Measurements from ENCODE around the gene CORO6.

The CORO6 gene

GRCh38 chr17:29612094-29612403 is 10.7 kb downstream of the CORO6 start:
- H3K27me3 Mint-ChIP-seq: peaks cover 8% of the 10 kb centered on the region
- no peak overlapping the region for H3K4me3 Mint-ChIP-seq
- peaks cover 35% of the 10 kb centered on the region for H3K4me1 Mint-ChIP-seq
- H3K27ac Mint-ChIP-seq: no peak overlapping the region
- no peak for ATAC-seq
- no peaks in the 10 kb centered on the region for H3K36me3 Mint-ChIP-seq
- H3K9me3 Mint-ChIP-seq: no peaks in the 10 kb centered on the region

DNA sequence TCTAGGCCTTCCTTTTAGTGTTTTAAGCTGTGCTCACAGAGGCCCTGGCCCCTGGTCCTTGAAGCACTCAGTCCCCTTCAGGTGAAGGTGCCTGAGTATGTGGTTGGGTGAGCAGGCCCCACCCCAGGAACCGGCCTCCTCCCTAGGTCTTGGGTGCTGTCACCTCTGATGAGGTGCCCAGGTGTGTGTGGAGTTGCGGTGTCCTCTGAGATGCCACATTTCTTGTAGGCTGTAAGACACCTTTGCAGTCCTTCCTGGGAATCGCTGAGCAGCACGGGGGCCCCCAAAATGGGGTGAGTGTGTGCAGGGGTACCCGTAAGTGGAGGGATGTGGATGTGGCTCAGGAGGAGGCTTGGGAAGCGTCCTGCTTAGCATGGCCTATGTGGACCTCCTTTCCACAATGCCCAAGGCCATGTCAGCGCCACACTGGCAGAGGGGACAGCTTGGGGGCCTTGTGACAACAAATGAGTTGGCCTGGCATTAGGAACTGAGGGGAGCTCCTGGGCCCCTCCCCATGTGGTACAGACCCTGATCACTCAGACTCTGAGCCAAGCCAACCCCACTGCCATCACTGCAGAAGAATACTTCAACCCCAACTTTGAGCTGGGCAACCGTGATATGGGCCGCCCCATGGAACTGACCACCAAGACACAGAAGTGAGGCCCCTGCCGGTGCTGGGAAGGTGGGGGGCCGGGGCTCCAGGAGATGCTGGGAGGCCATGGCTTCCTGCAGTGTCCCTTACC is 11.2 kb downstream of the CORO6 start:
- Mint-ChIP-seq H3K9me3 (no peaks in the 10 kb centered on the region), H3K4me1 (peaks cover 30% of the 10 kb centered on the region), H3K27ac (no peak overlapping the region), H3K36me3 (no peaks in the 10 kb centered on the region), H3K27me3 (peaks cover 2% of the 10 kb centered on the region), H3K4me3 (no peak overlapping the region)
- no peak for ATAC-seq

DNA sequence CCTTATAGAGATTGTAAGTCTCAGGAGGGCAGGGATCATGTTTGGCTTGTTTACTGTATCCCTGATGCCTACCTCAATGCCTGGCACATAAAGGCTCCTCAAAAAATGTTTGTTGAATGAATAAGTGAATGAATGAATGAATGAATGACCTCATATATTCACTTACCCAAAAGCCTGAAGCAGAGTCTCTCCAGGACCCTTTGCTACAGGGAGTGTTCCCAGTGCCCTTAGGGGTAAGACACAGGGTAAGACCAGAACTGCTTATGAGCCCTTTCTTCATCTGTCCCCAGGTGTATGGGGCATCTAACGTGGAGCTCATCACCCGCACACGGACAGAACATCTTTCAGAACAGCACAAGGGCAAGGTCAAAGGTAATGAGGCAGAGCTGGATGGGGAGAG is 12.3 kb downstream of the CORO6 start:
- H3K27ac Mint-ChIP-seq: no peak overlapping the region
- no peak for ATAC-seq
- no peak overlapping the region for H3K4me3 Mint-ChIP-seq

DNA sequence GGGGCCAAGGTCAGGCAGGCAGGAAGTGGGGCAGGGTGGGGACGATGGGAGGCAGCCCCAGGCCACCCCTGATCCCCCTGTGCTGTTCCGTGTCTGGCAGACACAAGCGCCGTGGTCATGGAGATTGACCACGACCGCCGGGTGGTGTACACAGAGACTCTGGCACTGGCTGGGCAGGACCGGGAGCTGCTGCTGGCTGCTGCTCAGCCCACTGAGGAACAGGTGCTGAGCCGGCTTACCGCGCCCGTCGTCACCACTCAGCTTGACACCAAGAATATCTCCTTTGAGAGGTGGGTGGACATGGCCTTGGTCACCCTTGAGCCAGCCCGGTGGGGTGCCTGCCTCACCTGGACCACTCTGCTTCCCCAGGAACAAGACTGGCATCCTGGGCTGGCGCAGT is 13.7 kb downstream of the CORO6 start:
- Mint-ChIP-seq H3K27me3 (no peaks in the 10 kb centered on the region), H3K36me3 (no peaks in the 10 kb centered on the region), H3K4me1 (peaks cover 5% of the 10 kb centered on the region), H3K27ac (no peak overlapping the region), H3K4me3 (no peak overlapping the region), H3K9me3 (no peaks in the 10 kb centered on the region)
- ATAC-seq: no peak

More for the DNA sequence above, 12.3 kb downstream of the CORO6 start:
- no peaks in the 10 kb centered on the region for H3K27me3 Mint-ChIP-seq
- no peaks in the 10 kb centered on the region for H3K36me3 Mint-ChIP-seq
- peaks cover 19% of the 10 kb centered on the region for H3K4me1 Mint-ChIP-seq
- no peaks in the 10 kb centered on the region for H3K9me3 Mint-ChIP-seq

DNA sequence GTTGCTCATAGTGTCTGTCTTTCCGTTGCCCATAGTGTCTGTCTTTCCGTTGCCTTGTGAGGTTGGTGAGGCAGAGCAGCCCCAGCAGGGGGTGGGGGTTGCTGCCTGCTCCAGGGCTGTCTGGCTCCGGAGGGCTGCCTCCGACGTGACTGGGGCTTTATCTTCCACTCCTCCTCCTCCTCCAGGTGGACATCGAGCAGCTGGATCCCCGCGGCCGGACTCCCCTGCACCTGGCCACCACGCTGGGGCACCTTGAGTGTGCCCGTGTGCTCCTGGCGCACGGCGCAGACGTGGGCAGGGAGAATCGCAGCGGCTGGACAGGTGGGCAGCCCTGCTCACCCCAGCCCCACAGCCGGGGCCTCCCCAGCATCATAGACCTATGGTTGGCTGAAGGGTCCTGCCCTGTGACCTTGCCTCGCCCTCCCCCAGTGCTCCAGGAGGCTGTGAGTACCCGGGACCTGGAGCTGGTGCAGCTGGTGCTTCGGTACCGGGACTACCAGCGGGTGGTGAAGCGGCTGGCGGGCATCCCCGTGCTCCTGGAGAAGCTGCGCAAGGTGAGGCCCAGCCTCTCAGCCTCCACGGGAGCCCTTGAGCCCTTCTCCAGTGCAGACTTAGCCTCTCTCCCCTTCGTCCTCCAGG is 15.0 kb downstream of the CORO6 start:
- Mint-ChIP-seq H3K9me3 (no peaks in the 10 kb centered on the region), H3K27me3 (no peaks in the 10 kb centered on the region), H3K4me1 (no peaks in the 10 kb centered on the region), H3K4me3 (no peak overlapping the region), H3K36me3 (no peaks in the 10 kb centered on the region), H3K27ac (no peak overlapping the region)
- no peak for ATAC-seq

DNA sequence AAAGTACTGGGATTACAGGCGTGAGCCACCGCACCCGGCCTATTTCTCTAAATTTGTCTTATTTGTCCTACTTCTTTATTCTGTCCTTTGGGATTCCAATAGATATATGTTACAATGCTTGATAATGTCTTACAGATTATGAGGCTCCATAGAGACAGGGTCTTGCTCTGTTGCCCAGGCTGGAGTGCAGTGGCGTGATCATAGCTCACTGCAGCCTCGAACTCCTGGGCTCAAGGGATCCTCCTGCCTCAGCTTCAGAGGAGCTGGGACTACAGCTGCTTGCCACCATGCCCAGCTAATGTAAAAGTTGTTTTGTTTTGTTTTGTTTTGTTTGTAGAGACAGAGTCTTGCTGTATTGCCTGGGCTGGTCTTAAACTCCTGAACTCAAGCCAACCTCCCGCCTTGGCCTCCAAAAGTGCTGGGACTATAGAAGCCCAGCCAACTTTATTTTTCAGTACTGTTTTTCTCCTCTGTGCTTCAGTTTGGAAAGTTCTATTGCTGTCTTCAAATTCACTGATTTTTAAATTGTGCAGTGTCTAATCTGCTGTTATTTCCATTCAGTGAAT is 19.5 kb downstream of the CORO6 start:
- H3K27me3 Mint-ChIP-seq: no peaks in the 10 kb centered on the region
- H3K36me3 Mint-ChIP-seq: no peaks in the 10 kb centered on the region
- no peak overlapping the region for H3K27ac Mint-ChIP-seq
- H3K4me3 Mint-ChIP-seq: no peak overlapping the region
- H3K9me3 Mint-ChIP-seq: no peaks in the 10 kb centered on the region
- ATAC-seq: no peak
- peaks cover 10% of the 10 kb centered on the region for H3K4me1 Mint-ChIP-seq

DNA sequence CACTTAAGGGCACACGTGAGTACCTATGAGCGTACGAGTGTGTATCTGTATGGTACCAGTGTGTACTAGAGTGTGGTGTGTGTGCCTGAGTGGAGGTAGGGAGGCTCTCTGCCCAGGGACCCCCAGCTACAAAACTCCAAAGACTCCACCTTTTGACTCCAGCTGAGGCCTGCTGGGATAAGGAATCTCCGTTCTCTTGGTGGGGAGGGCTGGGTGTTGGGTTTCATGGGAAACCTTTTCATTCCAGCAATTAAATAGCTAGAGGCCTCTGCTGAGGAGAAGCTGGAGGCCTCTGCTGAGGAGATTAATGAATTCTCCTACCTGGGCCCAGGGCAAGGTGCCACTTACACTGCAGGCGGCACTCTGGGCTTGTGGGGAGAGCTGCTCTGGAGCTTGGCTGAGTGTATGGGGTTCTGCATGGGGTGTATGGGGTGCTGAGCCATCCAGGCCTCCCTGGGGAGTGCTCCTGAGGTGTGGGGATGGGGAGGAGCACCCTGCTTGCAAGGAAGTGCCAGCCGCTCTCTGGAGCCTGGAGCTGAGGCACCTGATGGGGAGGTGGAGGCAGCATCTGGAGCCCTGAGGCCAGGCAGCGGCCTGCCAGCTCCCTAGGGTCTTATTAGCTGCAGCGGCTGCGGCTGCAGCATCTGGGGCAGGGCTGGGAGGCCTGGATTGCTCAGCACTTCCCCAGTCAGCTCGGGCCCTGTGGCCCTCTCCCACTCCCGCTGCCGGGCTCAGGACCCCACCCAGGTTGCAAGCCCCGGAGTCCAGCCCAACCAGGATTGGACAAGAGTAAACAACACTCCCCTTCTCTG is 25.1 kb downstream of the CORO6 start:
- Mint-ChIP-seq H3K4me3 (no peak overlapping the region), H3K9me3 (no peaks in the 10 kb centered on the region), H3K27ac (no peak overlapping the region), H3K36me3 (no peaks in the 10 kb centered on the region), H3K27me3 (no peaks in the 10 kb centered on the region), H3K4me1 (peaks cover 23% of the 10 kb centered on the region)
- ATAC-seq: no peak

- H3K4me1 Mint-ChIP-seq: peaks cover 30% of the 10 kb centered on the region
- H3K9me3 Mint-ChIP-seq: no peaks in the 10 kb centered on the region
- no peak overlapping the region for H3K27ac Mint-ChIP-seq
- no peak overlapping the region for H3K4me3 Mint-ChIP-seq
- ATAC-seq: no peak
- no peaks in the 10 kb centered on the region for H3K27me3 Mint-ChIP-seq
- no peaks in the 10 kb centered on the region for H3K36me3 Mint-ChIP-seq
These were observed 25.9 kb downstream of the CORO6 start for GRCh38 chr17:29596811-29597210.

DNA sequence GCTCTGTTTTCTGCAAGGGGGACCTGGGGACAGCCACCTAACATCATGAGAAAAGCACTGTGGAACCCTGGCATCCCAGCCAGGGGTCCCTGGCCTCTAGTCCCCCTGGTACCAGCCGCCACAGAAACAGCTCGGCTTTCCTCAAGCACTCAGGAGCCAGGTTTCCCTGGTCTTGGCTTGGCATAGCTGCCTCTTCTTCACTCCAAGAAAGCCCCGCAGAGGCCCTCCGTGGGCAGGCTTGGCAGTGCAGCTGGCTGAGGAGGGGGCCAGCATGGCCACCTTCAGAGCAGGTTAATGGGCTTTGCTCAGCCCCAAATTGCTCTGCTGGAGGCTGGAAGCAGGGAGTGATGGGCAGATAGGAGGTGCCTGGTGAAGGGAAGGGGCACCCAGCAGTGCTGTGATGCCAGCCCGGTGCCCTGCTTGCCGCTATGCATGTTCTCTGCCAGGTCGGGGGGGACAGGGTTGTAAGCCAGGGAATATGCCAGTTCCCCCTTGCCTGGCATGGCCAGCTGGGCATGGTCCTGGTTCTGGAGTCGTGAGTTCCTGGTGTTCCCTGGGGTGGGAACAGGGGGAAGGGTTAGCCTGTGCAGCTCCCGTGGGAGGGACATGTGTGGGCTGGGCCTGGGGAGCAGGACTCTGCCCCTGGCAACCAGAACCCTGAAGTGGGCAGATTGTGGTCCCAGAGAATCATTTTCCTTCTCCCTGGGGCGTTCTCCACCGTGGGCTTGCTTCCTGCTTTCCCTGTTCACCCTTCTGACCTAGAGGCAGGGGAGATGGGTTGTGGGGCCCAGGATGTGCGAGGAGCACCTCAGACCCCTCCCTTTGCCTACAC is 26.6 kb downstream of the CORO6 start:
- Mint-ChIP-seq H3K27me3 (no peaks in the 10 kb centered on the region), H3K9me3 (no peaks in the 10 kb centered on the region), H3K4me3 (no peak overlapping the region), H3K4me1 (peaks cover 37% of the 10 kb centered on the region), H3K36me3 (no peaks in the 10 kb centered on the region), H3K27ac (no peak overlapping the region)
- no peak for ATAC-seq

GRCh38 chr17:29595107-29595942 is 27.4 kb downstream of the CORO6 start:
- Mint-ChIP-seq H3K4me3 (no peak overlapping the region), H3K4me1 (peaks cover 38% of the 10 kb centered on the region), H3K9me3 (no peaks in the 10 kb centered on the region), H3K27me3 (no peaks in the 10 kb centered on the region), H3K36me3 (no peaks in the 10 kb centered on the region), H3K27ac (no peak overlapping the region)
- ATAC-seq: no peak

DNA sequence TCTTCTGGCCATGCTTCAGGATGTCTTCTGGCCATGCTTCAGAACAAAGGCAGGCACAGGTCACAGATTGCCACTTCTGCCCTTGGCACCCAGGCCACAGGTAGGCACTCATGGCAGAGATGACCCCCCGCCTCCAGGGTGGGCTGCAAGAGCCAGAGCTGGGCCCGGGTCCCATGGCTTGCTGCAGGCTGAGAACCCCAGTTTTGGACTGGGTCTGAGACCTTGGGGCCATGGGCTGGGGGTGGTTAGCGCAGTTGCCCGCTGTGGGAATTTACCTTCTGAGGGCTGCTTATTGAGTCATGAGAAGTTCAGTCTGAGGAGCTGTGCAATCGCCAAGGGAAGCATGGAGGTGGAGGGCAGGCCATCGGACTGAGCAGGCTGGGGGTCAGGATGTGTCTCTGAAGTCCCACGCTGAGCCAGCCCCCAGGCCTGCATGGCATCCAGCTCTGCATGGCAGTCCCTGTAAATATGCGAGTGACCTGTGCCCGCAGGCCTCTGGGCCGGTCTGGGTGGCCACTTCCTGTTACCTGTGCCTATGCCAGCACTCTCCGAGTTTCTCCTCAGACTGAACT is 28.1 kb downstream of the CORO6 start:
- Mint-ChIP-seq H3K36me3 (no peaks in the 10 kb centered on the region), H3K4me1 (peaks cover 43% of the 10 kb centered on the region)
- ATAC-seq: no peak

DNA sequence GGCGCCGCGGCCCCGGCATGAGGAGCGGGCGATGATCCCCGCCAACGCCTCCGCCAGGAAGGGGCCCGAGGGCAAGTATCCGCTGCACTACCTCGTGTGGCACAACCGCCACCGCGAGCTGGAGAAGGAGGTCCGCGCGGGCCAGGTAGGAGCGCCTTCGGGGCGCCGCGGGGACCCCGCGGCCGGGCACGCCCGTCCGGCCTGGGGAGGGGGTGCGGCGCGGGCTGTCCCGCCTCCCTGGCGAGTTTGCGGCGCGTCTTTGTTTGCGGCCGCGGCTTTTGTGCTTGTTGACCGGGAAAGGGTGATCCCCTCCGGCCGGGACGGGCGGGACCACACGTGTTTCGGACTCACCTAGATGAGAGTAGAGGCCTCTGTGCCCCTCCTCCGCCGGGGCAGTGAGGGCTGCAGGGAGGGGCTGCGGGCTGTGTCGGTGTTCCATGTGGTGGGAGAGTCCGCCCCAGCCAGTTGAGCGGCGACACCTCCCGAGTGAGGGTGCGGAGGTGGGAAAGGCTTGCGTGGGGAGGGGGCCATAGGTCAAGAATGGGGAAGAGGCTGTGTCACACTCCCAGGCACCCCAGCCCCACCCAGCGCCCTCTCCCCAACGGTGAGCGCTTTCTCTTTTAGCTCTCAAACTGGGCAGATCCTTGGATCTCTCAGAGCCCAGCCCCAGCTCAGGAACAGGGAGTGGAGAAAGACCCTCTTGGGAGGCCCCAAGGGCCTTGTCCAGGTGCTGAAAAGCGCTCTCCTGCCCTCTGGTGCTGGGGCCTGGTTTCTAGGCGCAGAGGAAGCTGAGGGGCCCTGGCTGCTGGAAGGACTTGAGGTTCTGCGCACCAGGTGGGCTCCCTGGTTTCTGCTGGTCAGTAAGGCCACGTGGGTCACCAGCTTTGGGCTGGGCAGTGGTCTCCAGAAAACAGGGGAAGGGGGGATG is 28.9 kb downstream of the CORO6 start:
- no peak overlapping the region for H3K27ac Mint-ChIP-seq
- H3K9me3 Mint-ChIP-seq: no peaks in the 10 kb centered on the region
- H3K27me3 Mint-ChIP-seq: no peaks in the 10 kb centered on the region
- H3K4me1 Mint-ChIP-seq: peaks cover 43% of the 10 kb centered on the region
- peak overlapping the region; percentile 84 for H3K4me3 Mint-ChIP-seq
- no peak for ATAC-seq
- no peaks in the 10 kb centered on the region for H3K36me3 Mint-ChIP-seq

More for the DNA sequence above, 28.1 kb downstream of the CORO6 start:
- Mint-ChIP-seq H3K27me3 (no peaks in the 10 kb centered on the region), H3K9me3 (no peaks in the 10 kb centered on the region), H3K27ac (no peak overlapping the region), H3K4me3 (peak overlapping the region; percentile 84)

Data from stimulated activated memory B cell treated with anti-CD40 and anti-IgM and Interleukin-4, amounts not matched to agents 10 μg/mL and 1 μg/mL and 100 μg/mL, for 72 hours (primary cell).